ENCODE measurements around the gene CLEC2D.
"Not testable (repeated sequence)": the region's sequence is repeated elsewhere in the genome, so short reads cannot be mapped to it uniquely, and the experiment has no call there.

Gene CLEC2D

DNA sequence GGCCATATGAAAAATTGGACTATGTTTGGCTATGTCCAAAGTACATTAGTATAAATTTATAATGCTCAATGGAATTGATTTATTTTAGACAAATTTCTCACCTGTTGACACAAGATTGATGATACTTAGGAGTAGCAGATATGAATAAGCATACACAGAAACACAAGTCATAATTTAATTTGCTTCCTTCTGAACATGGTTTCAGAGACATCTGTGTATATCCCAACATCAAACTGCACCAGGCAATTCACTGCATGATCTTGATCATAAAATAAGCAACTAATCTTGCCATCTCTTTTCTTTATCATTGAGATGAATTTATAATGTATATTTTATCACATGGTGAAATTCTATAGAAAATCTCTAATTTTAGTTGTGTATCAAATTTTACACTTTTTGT is 59.6 kb downstream of the CLEC2D start:
- DNase-seq (ENCODE audit: low read depth in 2 of 2): no peak

DNA sequence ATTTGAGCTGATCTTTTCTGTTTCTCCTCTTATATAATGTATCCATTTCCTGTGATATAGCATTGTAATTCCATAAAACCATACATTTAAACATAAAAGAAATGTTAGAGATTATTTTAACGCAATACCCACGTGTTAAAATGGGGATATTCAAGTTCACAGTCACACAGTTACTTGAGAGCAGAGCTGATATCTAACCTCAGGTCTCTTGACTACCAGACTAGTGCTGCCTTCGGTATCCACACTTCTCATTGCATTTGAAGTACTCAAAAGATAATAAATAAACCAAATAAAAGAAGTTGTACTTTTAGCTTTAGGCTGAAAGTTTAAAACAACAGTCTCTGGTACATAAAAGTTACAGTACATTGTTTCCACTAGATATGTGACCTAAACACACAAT is 60.5 kb downstream of the CLEC2D start:
- DNase-seq (ENCODE audit: low read depth in 2 of 2): no peak

DNA sequence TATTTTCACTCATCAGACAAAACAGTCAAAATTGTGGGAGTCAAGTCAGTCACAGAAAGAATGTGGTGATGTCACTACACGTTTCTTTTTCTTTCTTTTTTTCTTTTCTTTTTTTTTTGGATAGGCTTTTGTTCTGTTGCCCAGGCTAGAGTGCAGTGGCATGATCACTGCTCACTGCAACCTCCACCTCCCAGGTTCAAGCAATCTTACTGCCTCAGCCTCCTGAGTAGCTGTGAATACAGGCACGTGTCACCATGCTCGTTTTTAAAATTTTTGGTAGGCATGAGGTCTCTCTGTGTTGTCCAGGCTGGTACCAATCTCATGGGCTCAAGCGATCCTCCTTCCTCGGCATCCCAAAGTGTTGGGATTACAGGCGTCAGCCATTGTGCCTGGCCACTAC is 61.1 kb downstream of the CLEC2D start:
- no peak for DNase-seq (ENCODE audit: low read depth in 2 of 2)

DNA sequence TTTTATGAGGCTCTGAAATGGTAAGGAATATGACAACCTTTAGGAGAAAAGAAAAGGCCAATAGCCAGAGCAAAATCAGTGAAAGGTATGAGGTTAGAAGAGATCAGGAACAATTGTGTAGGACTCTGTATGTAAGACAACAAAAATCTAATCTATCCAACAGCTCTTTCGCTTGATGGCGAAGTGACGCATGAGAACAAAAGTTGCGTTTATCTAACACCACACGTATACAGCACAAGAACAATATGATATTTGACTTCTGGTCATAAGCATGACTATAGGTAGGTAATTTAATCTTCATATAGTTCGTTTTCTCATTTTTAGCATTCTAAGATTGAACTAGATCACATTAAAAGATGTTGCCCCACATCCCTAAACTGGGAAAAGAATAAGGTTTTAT is 61.9 kb downstream of the CLEC2D start:
- DNase-seq (ENCODE audit: low read depth in 2 of 2): no peak

DNA sequence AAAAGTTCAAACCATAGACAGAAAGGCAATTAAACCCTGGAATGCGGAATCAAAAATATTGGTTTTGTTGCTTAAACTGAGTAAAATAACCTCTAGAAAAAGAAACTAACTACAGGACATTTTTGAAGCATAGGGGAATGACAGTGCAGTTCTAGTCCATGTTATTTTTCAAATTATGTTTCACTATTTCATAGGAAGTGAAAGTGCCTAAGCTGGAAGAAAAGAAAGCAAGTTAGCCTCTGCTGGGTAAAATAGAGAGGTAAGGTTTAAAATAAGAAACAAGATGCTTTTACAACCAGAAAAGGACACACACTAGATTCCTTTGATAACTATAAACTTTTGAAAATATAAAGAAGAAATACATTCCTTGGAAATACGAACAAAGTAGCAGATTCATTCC is 62.3 kb downstream of the CLEC2D start:
- no peak for DNase-seq (ENCODE audit: low read depth in 2 of 2)

DNA sequence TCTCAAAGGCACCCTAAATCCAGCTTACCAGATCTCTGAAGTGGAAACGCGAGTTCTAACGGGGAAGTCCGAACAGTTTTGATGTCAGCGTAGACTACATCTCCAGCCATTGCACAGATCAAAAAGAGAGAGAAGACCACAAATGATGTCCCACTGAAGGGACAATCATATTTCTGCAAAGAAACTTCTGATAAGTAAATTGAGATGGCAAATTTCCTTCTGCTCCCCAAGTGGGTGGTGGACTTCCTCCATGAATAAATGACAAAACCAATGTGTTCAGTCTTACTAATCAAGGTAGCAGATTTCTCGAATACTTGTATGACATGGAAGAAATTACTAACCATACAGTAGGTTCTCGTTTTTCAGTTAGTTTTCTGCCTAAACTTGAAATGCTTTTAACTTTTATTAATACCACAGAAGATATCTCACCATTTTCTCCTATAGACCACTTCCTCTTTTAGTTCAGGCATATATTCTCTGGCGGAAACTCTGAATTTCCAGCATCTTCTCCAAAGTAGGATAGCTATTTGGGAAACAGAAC is 63.5 kb downstream of the CLEC2D start, which contains the start of gene CLECL1:
CLECL1 (minus strand) TSS at position 177 of the 541 bp plus-strand sequence.
- DNase-seq (ENCODE audit: low read depth in 2 of 2): no peak

DNA sequence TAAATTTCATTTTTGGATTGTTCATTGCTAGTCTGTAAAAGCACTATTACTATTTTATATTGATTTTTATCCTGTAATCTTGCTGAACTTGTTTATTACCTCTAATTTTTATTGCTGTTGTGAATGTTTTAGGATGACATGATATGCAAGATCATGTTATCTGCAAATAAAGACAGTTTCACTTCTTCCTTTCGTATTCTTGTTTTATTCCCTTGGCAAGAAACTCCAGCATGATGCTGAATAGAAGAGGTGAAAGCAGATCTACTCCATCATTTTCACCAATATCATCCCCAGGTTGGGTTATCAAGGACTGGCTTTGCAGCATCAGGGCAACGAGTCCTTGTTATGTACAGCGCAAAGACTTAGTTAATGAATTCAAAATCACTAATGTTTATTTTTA is 66.1 kb downstream of the CLEC2D start:
- DNase-seq (ENCODE audit: low read depth in 2 of 2): no peak

DNA sequence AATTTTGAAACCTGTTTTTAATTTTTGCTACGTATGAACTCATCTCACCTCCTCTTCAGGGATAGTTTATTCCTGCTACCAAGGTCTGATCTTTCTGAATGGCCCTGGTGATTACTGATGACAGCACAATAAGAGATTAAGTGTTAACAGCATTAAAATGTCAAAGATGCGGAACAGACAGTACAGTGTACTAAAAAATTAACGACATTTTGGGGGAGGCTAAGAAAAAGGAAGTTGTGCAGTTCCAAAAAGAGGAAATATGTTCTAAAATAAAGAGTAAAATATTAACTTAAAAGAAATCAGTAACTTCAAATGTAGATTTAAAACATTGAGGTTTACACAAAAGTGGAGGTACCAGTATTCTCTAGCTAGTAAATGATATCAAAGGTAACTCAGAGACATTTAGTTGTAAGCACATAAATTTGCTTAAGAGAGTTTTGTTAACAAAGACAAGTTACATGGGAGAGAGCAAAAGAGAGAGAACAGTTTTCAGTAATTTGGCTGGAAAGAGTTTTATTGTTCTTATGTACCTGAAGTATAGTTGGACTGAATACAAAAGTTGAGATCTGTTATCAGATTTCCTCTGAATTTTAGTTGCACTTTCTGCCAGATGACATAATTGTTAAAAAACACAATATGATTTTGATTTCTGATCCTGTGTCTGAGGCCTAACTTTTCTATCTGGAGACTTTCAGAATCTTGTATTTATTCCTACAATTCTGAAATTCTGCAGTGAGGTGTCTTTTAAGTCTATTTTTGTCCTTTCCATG is 67.6 kb downstream of the CLEC2D start:
- DNase-seq (ENCODE audit: low read depth in 2 of 2): no peak

DNA sequence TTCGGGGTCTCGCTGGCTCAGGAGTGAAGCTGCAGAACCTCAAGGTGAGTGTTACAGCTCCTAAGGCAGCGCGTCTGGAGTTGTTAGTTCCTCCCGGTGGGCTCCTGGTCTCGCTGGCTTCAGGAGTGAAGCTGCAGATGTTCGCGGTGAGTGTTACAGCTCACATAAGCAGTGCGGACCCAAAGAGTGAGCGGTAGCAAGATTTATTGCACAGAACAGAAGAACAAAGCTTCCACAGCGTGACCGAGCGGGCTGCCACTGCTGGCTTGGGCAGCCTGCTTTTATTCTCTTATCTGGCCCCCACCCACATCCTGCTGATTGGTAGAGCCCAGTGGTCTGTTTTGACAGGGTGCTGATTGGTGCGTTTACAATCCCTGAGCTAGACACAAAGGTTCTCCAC is 69.4 kb downstream of the CLEC2D start:
- DNase-seq (ENCODE audit: low read depth in 2 of 2): not testable (repeated sequence)

DNA sequence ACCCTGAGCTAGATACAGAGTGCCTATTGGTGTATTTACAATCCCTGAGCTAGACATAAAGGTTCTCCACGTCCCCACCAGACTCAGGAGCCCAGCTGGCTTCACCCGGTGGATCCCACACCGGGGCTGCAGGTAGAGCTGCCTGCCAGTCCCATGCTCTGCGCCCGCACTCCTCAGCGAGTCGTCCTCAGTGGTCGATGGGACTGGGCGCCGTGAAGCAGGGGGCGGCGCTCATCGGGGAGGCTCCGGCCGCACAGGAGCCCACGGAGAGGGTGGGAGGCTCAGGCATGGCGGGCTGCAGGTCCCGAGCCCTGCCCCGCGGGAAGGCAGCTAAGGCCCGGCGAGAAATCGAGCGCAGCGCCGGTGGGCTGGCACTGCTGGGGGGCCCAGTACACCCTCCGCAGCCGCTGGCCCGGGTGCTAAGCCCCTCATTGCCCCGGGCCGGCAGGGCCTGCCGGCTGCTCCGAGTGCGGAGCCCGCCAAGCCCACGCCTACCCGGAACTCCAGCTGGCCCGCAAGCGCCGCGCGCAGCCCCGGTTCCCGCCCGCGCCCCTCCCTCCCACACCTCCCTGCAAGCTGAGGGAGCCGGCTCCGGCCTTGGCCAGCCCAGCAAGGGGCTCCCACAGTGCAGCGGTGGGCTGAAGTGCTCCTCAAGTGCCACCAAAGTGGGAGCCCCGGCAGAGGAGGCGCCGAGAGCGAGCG is 70.0 kb downstream of the CLEC2D start:
- not testable (repeated sequence) for DNase-seq (ENCODE audit: low read depth in 2 of 2)

DNA sequence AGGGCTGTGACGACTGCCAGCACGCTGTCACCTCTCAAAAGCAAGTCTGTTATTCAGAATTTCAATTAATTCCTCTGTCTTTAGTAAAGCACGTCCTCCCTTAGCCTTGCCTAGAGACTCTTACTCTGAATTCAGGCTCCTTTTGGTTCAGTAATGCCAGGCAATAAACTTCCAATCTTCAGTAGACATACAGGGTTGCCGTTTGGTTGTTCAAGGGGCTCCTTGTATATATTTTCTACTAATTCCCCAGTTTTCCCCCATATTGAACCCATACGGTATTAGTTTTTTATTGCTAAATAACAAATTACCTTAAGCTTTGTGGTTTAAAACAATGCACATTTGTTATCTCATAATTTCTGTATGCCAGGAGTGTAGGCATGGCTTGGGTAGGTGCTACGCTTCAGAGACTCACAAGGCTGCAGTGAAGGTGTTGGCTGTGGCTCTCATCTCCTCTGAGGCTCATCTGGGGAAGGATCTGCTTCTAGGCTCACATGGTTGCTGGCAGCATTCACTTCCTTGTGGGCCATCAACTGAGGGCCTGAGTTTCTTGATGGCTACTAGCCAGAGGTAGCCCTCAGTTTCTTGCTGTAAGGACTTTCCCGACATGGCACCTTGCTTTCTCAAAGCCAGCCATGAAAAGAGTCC is 70.7 kb downstream of the CLEC2D start:
- no peak for DNase-seq (ENCODE audit: low read depth in 2 of 2)

DNA sequence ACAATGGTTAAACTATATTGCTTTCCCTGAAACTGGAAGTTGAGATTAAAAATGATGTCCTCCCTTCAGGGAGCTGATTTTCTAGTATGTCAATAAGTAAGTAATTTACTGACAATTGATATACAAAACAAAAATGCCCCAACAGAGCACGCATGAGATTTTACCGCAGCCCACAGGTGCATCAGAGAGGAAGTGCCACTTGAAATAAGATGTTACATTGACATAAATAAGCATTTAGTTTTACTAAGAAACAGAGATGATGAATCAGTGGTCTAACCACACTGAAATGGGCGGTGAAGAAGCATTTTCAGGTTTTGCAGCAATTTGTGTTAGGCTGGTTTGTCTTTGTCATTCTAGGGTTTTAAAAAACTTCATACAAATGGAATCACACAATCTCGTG is 72.2 kb downstream of the CLEC2D start:
- DNase-seq (ENCODE audit: low read depth in 2 of 2): peak in 1 of 2 donors; percentile 47

DNA sequence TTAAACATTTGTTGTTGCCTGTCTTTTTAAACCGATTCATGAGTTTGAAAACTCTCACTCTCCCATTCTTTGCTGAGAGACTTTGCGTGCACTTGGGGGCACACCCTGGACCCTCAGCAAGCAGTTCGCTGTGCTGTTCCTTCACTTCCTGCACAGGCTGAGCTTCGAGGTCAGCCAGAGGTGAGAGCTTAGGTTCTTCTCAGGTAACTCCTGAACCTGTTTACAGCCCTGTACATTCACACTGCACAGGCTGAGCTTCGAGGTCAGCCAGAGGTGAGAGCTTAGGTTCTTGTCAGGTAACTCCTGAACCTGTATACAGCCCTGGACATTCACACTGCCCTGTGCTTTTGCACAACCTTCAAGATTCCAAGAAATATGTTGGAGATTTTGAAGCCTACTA is 73.1 kb downstream of the CLEC2D start:
- DNase-seq (ENCODE audit: low read depth in 2 of 2): no peak

DNA sequence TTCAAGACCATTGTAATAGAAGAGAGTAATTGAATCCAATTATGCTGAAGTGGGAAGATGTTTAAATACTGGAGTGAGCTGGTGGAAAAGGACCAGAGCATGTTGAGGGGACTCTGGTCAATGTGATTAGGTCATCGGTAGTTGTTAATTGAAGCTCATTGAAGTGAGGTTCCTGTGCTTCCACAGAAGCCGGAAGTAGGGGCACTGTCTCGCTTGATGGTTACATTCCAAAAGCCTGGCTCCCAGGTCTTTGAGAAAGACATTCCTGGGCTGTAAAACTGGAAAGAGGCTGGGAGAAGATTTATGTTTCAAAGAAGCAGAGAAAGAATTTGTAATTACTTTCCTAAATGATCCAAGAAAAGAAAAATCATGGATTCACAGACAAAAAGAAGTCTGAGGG is 75.7 kb downstream of the CLEC2D start:
- DNase-seq (ENCODE audit: low read depth in 2 of 2): no peak
